ENCODE measurements around the gene GPR142. TPM values are rescaled to one million over a fixed set of nuclear protein-coding genes. Genes with fewer than 3 reads are reported as not detected.

The GPR142 gene
- total and polyA plus RNA-seq, 2 donors (not counting 3 experiments of a cell fraction or from before 2014, with no cell fraction given): not detected

GRCh38 chr17:74396567-74396966 lies 29.3 kb downstream of the GPR142 start:
- dilution Hi-C loops (cut with MboI; ENCODE audit: extremely low pct_ligation_motif_present, low sequenced_read_pairs) (no loop called here), intact Hi-C loops (cut with micrococcal nuclease) (no loop called here)
- no TSS peak for BruUV-seq (replicated peaks)
- Histone ChIP-seq H3K9me1 (replicated peaks; ENCODE audit: control insufficient read depth, extremely low read depth, insufficient read depth, low read length) (no peaks in the 10 kb centered on the region), H3K4me3 (replicated peaks in 1 of 3; ENCODE audit: insufficient read depth in 1 of 3, low read depth in 1 of 3, low read length in 3 of 3) (no peak overlapping the region), H3K36me3 (ENCODE audit: control insufficient read depth in 2 of 2, extremely low read depth in 1 of 2, insufficient read depth in 2 of 2, low read length in 2 of 2) (no peaks in the 10 kb centered on the region), H3K79me2 (ENCODE audit: control insufficient read depth, insufficient read depth, low read length) (no peaks in the 10 kb centered on the region), H3K9me3 (replicated peaks; ENCODE audit: control insufficient read depth, insufficient read depth, low read length) (no peaks in the 10 kb centered on the region), H3K4me2 (ENCODE audit: insufficient read depth, low read length) (no peak overlapping the region), H3K4me1 (ENCODE audit: control insufficient read depth, extremely low read depth, insufficient read depth, low read length) (no peaks in the 10 kb centered on the region), H3K9ac (replicated peaks; ENCODE audit: extremely low read depth, insufficient read depth, low read length) (no peak overlapping the region), H4K20me1 (replicated peaks; ENCODE audit: control insufficient read depth, extremely low read depth, insufficient read depth, low read length) (no peaks in the 10 kb centered on the region), H3K27me3 (ENCODE audit: control insufficient read depth in 2 of 2, insufficient read depth in 2 of 2, low read length in 2 of 2) (no peaks in the 10 kb centered on the region), H3K27ac (ENCODE audit: insufficient read depth, low read depth, low read length) (no peak overlapping the region), H2AFZ (ENCODE audit: low read depth, low read length) (no peak overlapping the region)
- CTCF ChIA-PET: interaction anchor here (0.7 kb wide), 1 partner anchor 19 kb away, joined by 3 read pairs; no protein-coding TSS in a partner anchor
- no peak for DNase-seq (ENCODE audit: low read depth, low spot score)
- FAIRE-seq: no peak
- POLR2A ChIA-PET: no interaction called here
- TF ChIP-seq POLR2AphosphoS5 (IDR thresholded peaks at IDR 0.05; ENCODE audit: insufficient read depth, low read depth, low read length) (no peak), MYC (IDR thresholded peaks at IDR 0.05; ENCODE audit: low read depth, low read length) (no peak), GATA2 (IDR thresholded peaks at IDR 0.05; ENCODE audit: insufficient read depth, insufficient read length, low read depth, low read length) (no peak), JUN (IDR thresholded peaks at IDR 0.05; ENCODE audit: borderline replicate concordance, insufficient read depth, insufficient read length, low read depth) (no peak)

- ChIA-PET POLR2A (no interaction called here), CTCF (interaction anchor here (0.6 to 1.4 kb wide), 2 partner anchors 23 to 86 kb away, joined by 3 read pairs; no protein-coding TSS in a partner anchor)
- Histone ChIP-seq H3K4me1 (ENCODE audit: control insufficient read depth, extremely low read depth, insufficient read depth, low read length) (no peaks in the 10 kb centered on the region), H3K4me2 (ENCODE audit: insufficient read depth, low read length) (no peak overlapping the region), H3K27ac (ENCODE audit: insufficient read depth, low read depth, low read length) (no peak overlapping the region), H3K79me2 (ENCODE audit: control insufficient read depth, insufficient read depth, low read length) (no peaks in the 10 kb centered on the region), H3K27me3 (ENCODE audit: control insufficient read depth in 2 of 2, insufficient read depth in 2 of 2, low read length in 2 of 2) (no peaks in the 10 kb centered on the region), H4K20me1 (replicated peaks; ENCODE audit: control insufficient read depth, extremely low read depth, insufficient read depth, low read length) (no peaks in the 10 kb centered on the region), H3K9me3 (replicated peaks; ENCODE audit: control insufficient read depth, insufficient read depth, low read length) (no peaks in the 10 kb centered on the region), H2AFZ (ENCODE audit: low read depth, low read length) (no peak overlapping the region), H3K36me3 (ENCODE audit: control insufficient read depth in 2 of 2, extremely low read depth in 1 of 2, insufficient read depth in 2 of 2, low read length in 2 of 2) (no peaks in the 10 kb centered on the region), H3K9me1 (replicated peaks; ENCODE audit: control insufficient read depth, extremely low read depth, insufficient read depth, low read length) (no peaks in the 10 kb centered on the region), H3K4me3 (replicated peaks in 1 of 3; ENCODE audit: insufficient read depth in 1 of 3, low read depth in 1 of 3, low read length in 3 of 3) (no peak overlapping the region), H3K9ac (replicated peaks; ENCODE audit: extremely low read depth, insufficient read depth, low read length) (no peak overlapping the region)
- dilution Hi-C loops (cut with MboI; ENCODE audit: extremely low pct_ligation_motif_present, low sequenced_read_pairs): no loop called here
- FAIRE-seq: no peak
- intact Hi-C loops (cut with micrococcal nuclease): no loop called here
- TF ChIP-seq EZH2 (IDR thresholded peaks at IDR 0.05; ENCODE audit: borderline replicate concordance, low read depth, low read length, severe bottlenecking) (no peak), JUN (IDR thresholded peaks at IDR 0.05; ENCODE audit: borderline replicate concordance, insufficient read depth, insufficient read length, low read depth) (no peak)
- DNase-seq (ENCODE audit: low read depth, low spot score): no peak
- BruUV-seq (replicated peaks): no TSS peak
These were observed 34.7 kb downstream of the GPR142 start for GRCh38 chr17:74402048-74402447.
